OCI-LY7 (cell line): ENCODE results near the gene TDRD7. TPM values are rescaled to one million over a fixed set of nuclear protein-coding genes. Genes with fewer than 3 reads are reported as not detected.

ENCODE experiments used
- BruUV-seq: library from RNA; stranded (reverse); fragments of 400-500 nt; replicated peaks from 2 replicates; lab custom pipeline; 2021; lab: Mats Ljungman, UMichigan
- CTCF ChIA-PET: fragments of 300-600 bp; sonication (Branson Sonifier 250); formaldehyde crosslinking; loops from one replicate; lab custom pipeline; 2022; ENCODE audit warnings: antibody characterized with exemption; ENCODE audit not compliant: unreplicated experiment; lab: Charles Lee
- POLR2A ChIA-PET: fragments of 300-600 bp; sonication (Branson Sonifier 250); formaldehyde crosslinking; loops from one replicate; lab custom pipeline; 2022; ENCODE audit warnings: antibody characterized with exemption; lab: Charles Lee
- DNase-seq: peaks from one replicate; pipeline ENCODE4 v3.0.0-alpha.2; 2015; ENCODE audit warnings: low spot score
- H2AFZ ChIP-seq: fragments of 200-600 bp; sonication (generic), shearing (Covaris generic); 2 replicates; pipeline ENCODE4 v1.6.1; 2014; ENCODE audit warnings: mild to moderate bottlenecking, antibody characterized with exemption, low read length, moderate library complexity
- H3K27ac ChIP-seq: fragments of 200-600 bp; sonication (generic); 2 replicates; pipeline ENCODE4 v1.5.1; 2014; ENCODE audit warnings: mixed run types, low read depth, mild to moderate bottlenecking, moderate library complexity, low read length, inconsistent platforms; ENCODE audit not compliant: poor library complexity, severe bottlenecking
- H3K36me3 ChIP-seq: fragments of 200-600 bp; sonication (generic); 2 replicates; pipeline ENCODE4 v1.6.1; 2014; ENCODE audit warnings: mild to moderate bottlenecking, antibody characterized with exemption, low read length, moderate library complexity, mixed read lengths; ENCODE audit not compliant: insufficient read depth
- H3K4me1 ChIP-seq: fragments of 200-600 bp; sonication (generic); 2 replicates; pipeline ENCODE4 v1.5.1; 2014; ENCODE audit warnings: mild to moderate bottlenecking, low read length; ENCODE audit not compliant: insufficient read depth, poor library complexity, severe bottlenecking
- H3K4me2 ChIP-seq: fragments of 200-600 bp; sonication (generic); 2 replicates; pipeline ENCODE4 v1.6.1; 2014; ENCODE audit warnings: mild to moderate bottlenecking, low read length
- H3K4me3 ChIP-seq: fragments of 200-600 bp; sonication (generic); 2 replicates; pipeline ENCODE4 v1.5.1; 2014; ENCODE audit warnings: mild to moderate bottlenecking, low read depth, low read length; ENCODE audit not compliant: poor library complexity, severe bottlenecking
- H3K79me2 ChIP-seq: fragments of 200-600 bp; sonication (generic); 2 replicates; pipeline ENCODE4 v1.6.1; 2016; ENCODE audit warnings: low read depth, mild to moderate bottlenecking, low read length, moderate library complexity, mixed read lengths; ENCODE audit not compliant: insufficient read depth
- H3K9me2 ChIP-seq: fragments of 200-600 bp; sonication (generic); 2 replicates; pipeline ENCODE4 v1.6.1; 2016; ENCODE audit warnings: mild to moderate bottlenecking, low read length, mixed read lengths; ENCODE audit not compliant: insufficient read depth
- H3K9me3 ChIP-seq: fragments of 200-600 bp; sonication (generic); 2 replicates; pipeline ENCODE4 v1.6.1; 2014; ENCODE audit warnings: mild to moderate bottlenecking, mixed run types, low read length, mixed read lengths
- H4K20me1 ChIP-seq: fragments of 200-600 bp; sonication (generic); 2 replicates; pipeline ENCODE4 v1.6.1; 2014; ENCODE audit warnings: mild to moderate bottlenecking, antibody characterized with exemption, low read length, moderate library complexity, mixed read lengths; ENCODE audit not compliant: insufficient read depth
- CTCF ChIP-seq: fragments of 200-600 bp; sonication (generic); conservative IDR thresholded peaks from 2 replicates; pipeline ENCODE4 v1.5.1; 2014; ENCODE audit warnings: mild to moderate bottlenecking, antibody characterized with exemption, low read length, moderate library complexity, mixed read lengths
- EZH2phosphoT487 ChIP-seq: fragments of 200-600 bp; sonication (generic); IDR thresholded peaks from 2 replicates; pipeline ENCODE4 v1.6.1; 2018; ENCODE audit warnings: low read depth, borderline replicate concordance, mild to moderate bottlenecking, mixed run types, antibody characterized with exemption, low read length, moderate library complexity, mixed read lengths
- intact Hi-C: fragments of 100-400 bp; cut with micrococcal nuclease; formaldehyde crosslinking; loops from one replicate; pipeline ENCODE4 v1.10.0; 2022; ENCODE audit not compliant: unreplicated experiment
- total RNA-seq, 2 experiments: library from RNA; depleted of rRNA in 1 of 2; stranded (reverse); fragments of >200 nt in 1 of 2; shearing (Covaris generic) in 1 of 2; gene quantifications; 2 replicates each; pipeline ENCODE4 v1.2.3, GENCODE V29; 2014 to 2022

Gene TDRD7
- total RNA-seq, 2 experiments from 2014 or later: 4.0 to 6.1 TPM

DNA sequence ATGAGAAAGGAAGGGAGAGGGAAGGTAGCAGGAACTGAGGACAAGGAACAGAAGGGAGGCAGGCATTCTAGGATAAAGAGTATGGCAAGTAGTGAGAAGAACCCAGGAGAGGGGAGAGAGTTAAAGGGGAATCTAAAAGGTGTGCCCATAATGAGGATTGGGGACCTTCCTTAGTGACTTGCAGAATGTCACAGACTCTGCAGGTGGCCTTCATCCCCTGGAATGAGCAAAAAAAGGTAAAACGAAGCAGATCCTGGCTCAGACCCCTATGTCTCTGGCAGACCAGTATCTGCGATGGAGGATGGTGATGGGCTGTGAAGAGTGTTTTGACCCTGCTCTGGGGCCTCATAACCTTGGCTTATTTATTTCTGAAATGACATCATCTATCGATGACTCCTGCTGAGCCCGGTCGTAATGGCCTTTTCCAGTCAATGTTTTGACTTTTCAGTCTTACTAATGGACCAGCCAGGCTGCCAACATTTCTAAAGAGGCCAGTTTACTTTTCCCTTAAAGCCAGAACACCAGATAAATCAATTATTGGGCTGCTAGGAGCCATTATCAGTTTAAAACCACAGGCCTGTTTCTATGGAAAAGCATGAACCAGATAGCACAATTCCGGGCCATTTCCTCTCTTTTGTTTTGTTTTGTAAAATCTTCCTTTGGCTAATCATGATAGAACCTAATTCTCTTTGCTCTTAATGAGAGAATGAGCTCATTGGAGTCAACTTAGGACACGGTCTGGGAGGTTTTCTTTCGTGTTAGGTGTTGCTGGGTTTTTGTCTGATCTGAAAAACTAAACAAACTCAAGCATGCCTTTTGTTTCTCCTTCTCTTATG lies 92.7 kb downstream of the TDRD7 start:
- no peak overlapping the region for H2AFZ ChIP-seq
- TF ChIP-seq EZH2phosphoT487: no peak
- no peak for TF ChIP-seq CTCF
- no peaks in the 10 kb centered on the region for H3K36me3 ChIP-seq
- no peaks in the 10 kb centered on the region for H3K9me3 ChIP-seq
- no peak overlapping the region for H3K27ac ChIP-seq
- intact Hi-C loops: no loop called here
- POLR2A ChIA-PET: interaction anchor here (0.7 kb wide), 1 partner anchor 1895 kb away, joined by 3 read pairs; no protein-coding TSS in a partner anchor
- CTCF ChIA-PET: no interaction called here
- DNase-seq: no peak
- H3K4me2 ChIP-seq: no peak overlapping the region
- no TSS peak for BruUV-seq
- no peaks in the 10 kb centered on the region; the same call in 1 of the 2 replicates for H3K9me2 ChIP-seq
- no peak overlapping the region for H3K4me3 ChIP-seq
- no peaks in the 10 kb centered on the region for H3K79me2 ChIP-seq
- no peaks in the 10 kb centered on the region for H4K20me1 ChIP-seq
- H3K4me1 ChIP-seq: no peaks in the 10 kb centered on the region

DNA sequence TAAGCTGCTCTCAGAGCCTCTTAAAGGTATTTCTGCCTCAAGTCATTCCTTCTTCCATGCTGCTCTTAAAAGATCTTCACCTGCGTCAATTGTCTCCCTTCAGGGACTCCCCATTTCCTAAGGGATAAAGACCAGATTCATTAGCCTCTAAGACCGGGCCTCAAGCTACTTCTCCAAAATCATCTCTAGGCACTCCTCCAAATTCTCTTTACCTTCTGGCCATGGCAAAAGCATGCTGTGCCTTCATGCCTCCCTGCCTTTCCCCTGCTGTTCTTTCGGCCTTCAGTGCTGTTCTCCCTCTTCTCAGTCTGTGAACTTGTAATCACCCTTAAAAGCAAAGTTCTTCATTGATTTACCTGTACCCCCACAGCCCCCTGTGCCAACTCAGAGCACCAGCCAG lies 93.9 kb downstream of the TDRD7 start:
- ChIA-PET CTCF (no interaction called here), POLR2A (no interaction called here)
- no peak overlapping the region for H3K27ac ChIP-seq
- no peak overlapping the region for H3K4me2 ChIP-seq
- H3K4me3 ChIP-seq: no peak overlapping the region
- no peaks in the 10 kb centered on the region; the same call in 1 of the 2 replicates for H3K9me2 ChIP-seq
- no peaks in the 10 kb centered on the region for H3K36me3 ChIP-seq
- no peak overlapping the region for H2AFZ ChIP-seq
- TF ChIP-seq CTCF (no peak), EZH2phosphoT487 (no peak)
- H4K20me1 ChIP-seq: no peaks in the 10 kb centered on the region
- H3K4me1 ChIP-seq: no peaks in the 10 kb centered on the region
- BruUV-seq: no TSS peak
- DNase-seq: no peak
- no peaks in the 10 kb centered on the region for H3K79me2 ChIP-seq
- H3K9me3 ChIP-seq: no peaks in the 10 kb centered on the region
- intact Hi-C loops: no loop called here

GRCh38 chr9:97506306-97506705 lies 94.4 kb downstream of the TDRD7 start:
- no peaks in the 10 kb centered on the region for H3K9me3 ChIP-seq
- no peak overlapping the region for H2AFZ ChIP-seq
- H3K9me2 ChIP-seq: no peaks in the 10 kb centered on the region; the same call in 1 of the 2 replicates
- H3K4me3 ChIP-seq: no peak overlapping the region
- DNase-seq: no peak
- POLR2A ChIA-PET: interaction anchor here (0.6 to 0.9 kb wide), 2 partner anchors 33 to 36 kb away, joined by 3 to 4 read pairs; no protein-coding TSS in a partner anchor
- no peak for TF ChIP-seq EZH2phosphoT487
- TF ChIP-seq CTCF: no peak
- no TSS peak for BruUV-seq
- no peaks in the 10 kb centered on the region for H3K4me1 ChIP-seq
- no peaks in the 10 kb centered on the region for H3K36me3 ChIP-seq
- H4K20me1 ChIP-seq: no peaks in the 10 kb centered on the region
- intact Hi-C loops: no loop called here
- H3K27ac ChIP-seq: no peak overlapping the region
- CTCF ChIA-PET: no interaction called here
- H3K79me2 ChIP-seq: no peaks in the 10 kb centered on the region
- no peak overlapping the region for H3K4me2 ChIP-seq
